GM19452 (cell line): ENCODE results near the gene BRAT1.
A peak's percentile ranks its signal among the peaks of the same experiment; 100 is the strongest.
"Not testable (repeated sequence)": the region's sequence is repeated elsewhere in the genome, so short reads cannot be mapped to it uniquely, and the experiment has no call there.

Experiments
- ATAC-seq: cut with Tn5 transposase; IDR thresholded peaks from one replicate; pipeline ENCODE4 v1.9.1; 2021; ENCODE audit not compliant: unreplicated experiment

BRAT1 gene

GRCh38 chr7:2564970-2565540, 9.7 kb upstream of the BRAT1 start:
- no peak for ATAC-seq

- not testable (repeated sequence) for ATAC-seq
Measured at GRCh38 chr7:2563955-2564354, 8.6 kb upstream of the BRAT1 start.

DNA sequence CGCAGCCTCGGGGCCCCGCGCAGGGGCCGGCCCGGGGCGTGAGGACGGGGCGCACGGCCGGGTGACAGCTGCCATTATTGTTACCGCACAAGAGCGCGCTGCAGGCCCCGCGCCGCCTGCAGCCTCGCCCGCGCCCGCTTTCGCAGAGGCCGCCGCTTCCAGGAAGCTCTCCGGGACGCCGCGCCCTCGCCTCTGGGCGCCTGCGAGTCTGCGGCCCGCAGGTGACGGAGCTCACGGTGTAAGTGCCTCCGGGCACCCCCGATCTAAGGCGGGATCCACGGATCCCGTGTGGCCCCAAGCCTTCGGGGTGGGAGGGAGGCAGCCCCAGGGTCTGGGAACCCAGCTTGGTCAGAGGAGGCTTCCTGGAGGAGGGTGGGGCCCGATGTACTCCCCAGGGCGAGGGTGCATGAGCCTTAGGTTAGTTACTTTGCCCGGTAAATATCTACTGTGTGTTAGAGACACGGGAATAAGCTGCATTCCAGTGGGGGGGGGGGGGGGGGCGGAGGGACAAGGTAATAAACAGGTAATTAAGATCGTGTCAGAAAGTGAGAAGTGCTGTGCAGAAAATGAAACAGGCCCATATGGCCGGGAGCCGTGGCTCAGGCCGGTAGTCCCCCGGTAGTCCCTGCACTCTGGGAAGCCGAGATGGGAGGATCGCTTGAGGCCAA, 4.1 kb upstream of the BRAT1 start:
- no peak for ATAC-seq

DNA sequence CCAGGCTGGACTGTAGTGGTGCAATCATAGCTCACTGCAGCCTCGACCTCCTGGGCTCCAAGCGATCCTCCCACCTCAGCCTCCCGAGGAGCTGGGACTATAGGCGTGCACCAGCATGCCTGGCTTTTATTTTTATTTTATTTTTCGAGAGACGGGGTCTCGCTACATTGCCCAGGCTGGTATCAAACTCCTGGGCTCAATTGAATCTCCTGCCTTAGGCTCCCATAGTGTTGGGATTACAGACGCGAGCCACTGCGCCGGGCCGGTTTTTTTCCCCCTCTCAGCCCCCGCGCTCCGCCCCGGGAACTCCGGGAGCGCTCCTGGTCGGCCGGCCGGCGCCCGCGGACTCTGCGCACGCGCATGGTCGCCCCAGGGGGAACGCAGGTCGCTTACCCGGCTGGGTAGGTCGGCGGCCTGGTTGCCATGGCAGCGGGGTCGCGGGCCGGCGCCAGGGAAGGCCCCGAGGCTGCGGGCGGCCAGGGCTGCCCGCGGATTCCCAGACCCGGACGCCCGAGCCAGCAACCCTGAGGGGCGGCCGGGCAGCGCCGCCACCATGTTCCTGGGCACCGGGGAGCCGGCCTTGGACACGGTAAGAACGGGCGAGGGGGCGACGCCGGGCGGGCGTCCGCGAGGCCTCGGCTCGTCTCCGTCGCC, 3.4 kb upstream of the BRAT1 start, which contains the start of gene IQCE:
Gene IQCE (plus strand): TSS at position 351 of the 654 bp plus-strand sequence. CDS start 203 bp downstream, at position 554.
- ATAC-seq, result peak; percentile 58

DNA sequence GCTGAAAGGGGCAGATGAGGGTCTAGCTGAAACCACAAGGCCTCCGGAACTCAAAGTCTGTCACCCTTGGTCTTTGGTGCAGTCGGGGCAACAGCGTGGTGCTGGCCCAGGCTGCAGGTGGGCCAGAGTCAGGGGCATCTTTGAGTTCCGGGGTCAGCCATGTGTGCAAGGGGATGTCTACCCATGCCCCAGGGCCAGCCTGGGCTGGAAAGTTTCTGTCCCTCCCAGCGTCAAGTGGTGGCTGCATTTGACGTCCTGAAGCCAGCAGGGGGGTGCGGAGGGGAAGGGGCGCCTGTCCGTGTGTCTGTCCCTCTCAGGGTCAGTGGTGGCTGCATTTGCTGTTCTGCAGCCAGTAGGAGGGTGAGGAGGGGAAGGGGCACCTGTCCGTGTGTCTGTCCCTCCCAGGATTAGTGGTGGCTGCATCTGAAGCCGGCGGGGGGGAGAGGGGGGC, 638 bp downstream of the BRAT1 start:
- ATAC-seq, result no peak

DNA sequence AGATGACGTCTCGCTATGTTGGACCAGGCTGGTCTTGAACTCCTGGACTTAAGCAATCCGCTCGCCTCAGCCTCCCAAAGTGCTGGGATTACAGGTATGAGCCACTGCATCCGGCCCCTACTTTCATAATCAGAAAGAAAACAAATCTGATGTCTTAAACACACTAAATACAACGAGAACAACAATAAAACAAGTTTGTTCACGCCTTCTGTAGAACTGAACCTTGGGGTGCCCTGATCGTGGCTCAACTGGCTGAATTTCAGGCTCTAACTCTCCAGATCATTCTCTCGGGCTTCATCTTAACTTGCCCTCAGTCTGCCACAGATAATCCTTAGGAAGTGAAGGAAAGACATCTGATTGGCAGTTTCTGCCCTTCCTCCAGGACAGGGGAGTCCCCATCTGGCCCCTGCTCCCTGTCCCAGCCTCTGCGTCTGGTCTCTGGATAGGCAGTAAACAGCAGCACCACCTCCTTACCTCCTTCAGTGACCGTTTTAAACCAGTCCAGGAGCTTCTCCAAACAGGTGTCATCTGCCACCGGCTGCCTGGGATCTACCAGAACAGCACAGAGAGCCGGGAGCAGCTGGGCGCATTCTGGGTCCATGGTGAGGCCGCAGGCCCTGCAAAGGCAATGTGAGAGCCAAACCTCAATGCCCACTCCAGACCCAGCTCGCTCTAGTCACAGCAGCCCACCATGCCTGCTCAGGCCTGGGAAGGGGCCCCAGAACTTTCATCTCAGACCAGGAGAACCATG, 1.3 kb downstream of the BRAT1 start:
- ATAC-seq, result no peak

- ATAC-seq, result no peak
Measured at GRCh38 chr7:2553108-2553507, 2.2 kb downstream of the BRAT1 start.

- ATAC-seq, result no peak
Measured at GRCh38 chr7:2551418-2551817, 3.9 kb downstream of the BRAT1 start.

GRCh38 chr7:2546776-2547586, 8.3 kb downstream of the BRAT1 start:
- ATAC-seq, result no peak

DNA sequence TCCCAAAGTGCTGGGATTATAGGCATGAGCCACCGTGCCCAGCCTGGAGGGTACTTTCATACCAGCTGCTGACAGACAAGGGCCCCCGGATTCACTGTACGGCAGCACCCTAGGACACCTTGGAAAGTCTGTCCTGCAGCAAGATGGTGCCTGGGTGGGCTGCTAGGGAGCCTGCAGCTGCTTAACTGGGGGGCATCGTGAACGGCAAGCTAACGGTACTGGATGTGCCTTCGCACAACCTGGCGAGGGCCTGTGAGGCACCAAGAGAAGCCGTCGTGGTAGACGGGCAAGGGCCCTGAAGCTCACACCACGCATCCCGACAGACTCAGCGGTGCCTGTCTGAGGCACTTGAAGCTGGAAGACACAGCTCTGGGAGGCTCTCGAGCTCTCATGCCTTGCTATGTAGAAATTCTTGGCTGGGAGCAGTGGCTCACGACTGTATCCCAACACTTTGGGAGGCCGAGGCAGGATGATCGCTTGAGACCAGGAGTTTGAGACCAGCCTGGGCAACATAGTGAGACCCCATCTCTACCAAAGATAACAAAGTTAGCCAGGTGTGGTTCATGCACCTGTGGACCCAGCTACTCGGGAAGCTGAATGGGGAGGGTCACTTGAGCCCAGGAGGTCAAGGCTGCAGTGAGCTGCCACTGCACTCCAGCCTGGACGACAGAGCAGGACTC, 9.4 kb downstream of the BRAT1 start:
- ATAC-seq, result no peak

DNA sequence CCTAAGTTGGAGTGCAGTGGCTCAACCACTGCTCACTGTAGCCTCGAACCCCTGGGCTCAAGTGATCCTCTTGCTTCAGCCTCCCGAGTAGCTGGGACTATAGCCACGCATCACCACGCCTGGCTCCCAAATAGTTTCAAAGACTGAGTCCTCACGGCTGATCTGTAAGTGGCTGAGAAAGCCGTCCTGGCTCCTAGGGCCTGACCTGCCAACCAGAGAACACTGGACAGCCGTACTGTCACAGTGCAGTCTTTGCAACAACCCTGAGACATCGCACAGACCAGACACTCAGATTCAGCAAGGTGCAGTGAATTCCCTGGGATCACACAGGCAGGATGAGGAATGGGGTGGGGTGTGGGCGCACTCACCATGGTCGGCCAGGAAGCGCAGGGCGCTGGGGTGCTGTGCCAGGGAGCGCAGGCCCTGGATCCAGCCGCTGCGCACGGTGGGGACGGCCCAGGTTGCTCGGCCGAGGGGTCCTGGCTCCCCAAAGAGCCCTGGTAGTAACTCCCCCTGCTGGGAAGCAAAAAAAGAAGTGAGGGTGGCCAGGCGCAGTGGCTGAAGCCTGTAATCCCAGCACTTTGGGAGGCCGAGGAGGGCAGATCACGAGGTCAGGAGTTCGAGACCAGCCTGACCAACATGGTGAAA, 10.7 kb downstream of the BRAT1 start:
- ATAC-seq, result no peak

GRCh38 chr7:2542916-2543871, 12.1 kb downstream of the BRAT1 start:
- ATAC-seq, result no peak

DNA sequence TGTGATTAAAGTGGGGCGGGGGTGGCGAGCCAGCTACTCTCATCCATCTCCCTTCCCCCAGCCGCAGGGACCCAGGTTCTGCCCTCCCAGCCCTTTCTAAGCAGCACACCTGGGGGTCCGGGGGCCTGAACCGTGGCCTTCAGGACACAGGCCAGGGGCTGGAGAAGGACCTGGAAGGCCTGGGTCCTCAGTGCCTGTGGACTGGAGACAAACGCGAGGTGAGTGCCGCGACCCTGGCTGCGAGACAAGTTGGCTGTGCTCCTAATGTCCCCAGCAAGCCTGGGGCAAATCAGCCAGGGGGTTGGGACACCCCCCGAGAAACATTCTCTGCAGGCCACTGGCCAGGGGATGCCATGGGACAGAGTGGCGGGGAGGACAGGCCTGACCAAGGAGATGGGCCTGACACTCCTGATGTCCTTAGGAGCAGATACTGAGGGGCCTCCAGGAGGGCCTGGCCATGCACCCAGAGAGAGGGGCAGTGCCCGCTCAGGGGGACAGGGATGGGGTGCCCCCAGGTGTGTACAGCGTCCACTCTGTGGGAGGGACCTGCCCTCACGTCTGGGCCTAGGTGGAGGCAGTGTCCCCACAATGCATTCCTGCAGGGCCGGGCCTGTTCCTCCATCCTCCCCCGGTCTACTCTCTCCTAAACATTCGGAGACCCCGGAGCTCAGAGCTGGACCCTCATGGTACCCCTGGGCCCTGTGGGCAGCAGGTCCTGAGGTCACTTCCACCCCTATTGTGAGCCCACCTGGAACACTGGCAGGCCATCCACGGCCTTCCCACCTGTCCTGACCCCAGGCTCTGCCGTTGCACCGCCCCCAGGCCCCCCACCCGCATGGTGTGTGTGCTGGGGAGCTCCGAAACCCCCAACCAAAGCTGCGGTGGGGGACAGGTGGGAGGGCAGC, 13.1 kb downstream of the BRAT1 start:
- no peak for ATAC-seq

GRCh38 chr7:2541291-2542010, 13.9 kb downstream of the BRAT1 start:
- no peak for ATAC-seq

DNA sequence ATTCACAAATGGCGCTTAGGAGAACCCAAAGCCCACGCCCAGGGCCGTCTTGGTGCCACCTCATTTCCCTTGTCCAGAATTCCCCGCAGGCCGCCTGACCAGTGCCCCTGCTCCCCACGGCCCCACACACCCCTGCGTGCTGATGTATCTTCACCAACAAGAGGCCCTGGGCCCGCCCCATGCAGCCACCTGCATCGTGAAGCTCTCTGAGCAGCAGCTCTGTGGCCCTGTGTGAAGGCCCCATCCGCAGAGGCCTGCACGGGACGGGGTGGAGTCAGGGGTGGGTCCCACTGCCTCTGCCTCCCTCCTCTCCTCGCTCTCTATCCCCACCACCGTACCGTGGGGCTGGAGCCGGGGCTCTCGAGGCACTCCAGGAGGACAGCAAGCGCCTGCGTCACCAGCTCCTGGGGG, 14.7 kb downstream of the BRAT1 start:
- ATAC-seq, result no peak

- no peak for ATAC-seq
Measured at GRCh38 chr7:2540133-2540532, 15.2 kb downstream of the BRAT1 start.
